Measurements from ENCODE around the gene OR8A1. TPM values are rescaled to one million over a fixed set of nuclear protein-coding genes. Genes with fewer than 3 reads are reported as not detected.
"Not testable (repeated sequence)": the region's sequence is repeated elsewhere in the genome, so short reads cannot be mapped to it uniquely, and the experiment has no call there.

OR8A1 gene
- total RNA-seq, 4 donors from 2014 or later: not detected

- TF ChIP-seq, protein P1, sequence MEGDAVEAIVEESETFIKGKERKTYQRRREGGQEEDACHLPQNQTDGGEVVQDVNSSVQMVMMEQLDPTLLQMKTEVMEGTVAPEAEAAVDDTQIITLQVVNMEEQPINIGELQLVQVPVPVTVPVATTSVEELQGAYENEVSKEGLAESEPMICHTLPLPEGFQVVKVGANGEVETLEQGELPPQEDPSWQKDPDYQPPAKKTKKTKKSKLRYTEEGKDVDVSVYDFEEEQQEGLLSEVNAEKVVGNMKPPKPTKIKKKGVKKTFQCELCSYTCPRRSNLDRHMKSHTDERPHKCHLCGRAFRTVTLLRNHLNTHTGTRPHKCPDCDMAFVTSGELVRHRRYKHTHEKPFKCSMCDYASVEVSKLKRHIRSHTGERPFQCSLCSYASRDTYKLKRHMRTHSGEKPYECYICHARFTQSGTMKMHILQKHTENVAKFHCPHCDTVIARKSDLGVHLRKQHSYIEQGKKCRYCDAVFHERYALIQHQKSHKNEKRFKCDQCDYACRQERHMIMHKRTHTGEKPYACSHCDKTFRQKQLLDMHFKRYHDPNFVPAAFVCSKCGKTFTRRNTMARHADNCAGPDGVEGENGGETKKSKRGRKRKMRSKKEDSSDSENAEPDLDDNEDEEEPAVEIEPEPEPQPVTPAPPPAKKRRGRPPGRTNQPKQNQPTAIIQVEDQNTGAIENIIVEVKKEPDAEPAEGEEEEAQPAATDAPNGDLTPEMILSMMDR (IDR thresholded peaks at IDR 0.05): peak in 1 of 3 donors; percentile 25
- DNase-seq (ENCODE audit: low spot score): no peak
- no peak for ATAC-seq (ENCODE audit: low FRiP score)
Measured at GRCh38 chr11:124586238-124586860, 16.6 kb downstream of the OR8A1 start.

GRCh38 chr11:124591430-124591829 lies 21.6 kb downstream of the OR8A1 start:
- ATAC-seq (ENCODE audit: low FRiP score) (no peak), DNase-seq (ENCODE audit: low spot score) (no peak)
- TF ChIP-seq, protein P1 (IDR thresholded peaks at IDR 0.05): no peak

GRCh38 chr11:124592627-124593026 lies 22.8 kb downstream of the OR8A1 start:
- no peak for ATAC-seq (ENCODE audit: low FRiP score)
- TF ChIP-seq, protein P1 (IDR thresholded peaks at IDR 0.05): no peak
- DNase-seq (ENCODE audit: low spot score): no peak

- TF ChIP-seq, protein P1 (IDR thresholded peaks at IDR 0.05): no peak
- no peak for DNase-seq (ENCODE audit: low spot score)
- ATAC-seq (ENCODE audit: low FRiP score): no peak
Measured at GRCh38 chr11:124595302-124595701, 25.5 kb downstream of the OR8A1 start.

- TF ChIP-seq, protein P1 (IDR thresholded peaks at IDR 0.05): no peak
- no peak for ATAC-seq (ENCODE audit: low FRiP score)
Measured at GRCh38 chr11:124597626-124598025, 27.8 kb downstream of the OR8A1 start.

GRCh38 chr11:124600621-124601320 lies 31.0 kb downstream of the OR8A1 start:
- TF ChIP-seq, protein P1 (IDR thresholded peaks at IDR 0.05): no peak
- DNase-seq (ENCODE audit: low spot score): no peak
- no peak for ATAC-seq (ENCODE audit: low FRiP score)

More at GRCh38 chr11:124597626-124598025, 27.8 kb downstream of the OR8A1 start:
- no peak for DNase-seq (ENCODE audit: low spot score)

DNA sequence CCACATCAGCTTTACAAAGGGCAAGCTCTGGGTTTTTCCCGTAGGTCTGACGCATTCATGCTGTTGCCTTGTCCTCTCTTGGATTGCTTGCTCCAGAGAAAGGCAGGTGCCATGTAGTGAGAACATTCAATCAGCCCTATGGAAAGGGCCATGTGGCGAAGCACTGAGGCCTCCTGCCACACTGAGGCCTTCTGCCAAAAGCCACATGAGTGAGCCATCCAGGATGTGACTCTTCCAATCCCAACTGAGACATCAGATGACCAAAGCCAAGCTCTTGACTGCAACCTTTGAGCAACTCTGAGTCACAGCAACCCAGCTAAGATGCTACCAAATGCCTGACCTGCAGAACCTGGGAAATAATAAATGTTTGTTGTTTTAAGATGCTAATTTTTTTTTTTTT lies 32.4 kb downstream of the OR8A1 start:
- ATAC-seq (ENCODE audit: low FRiP score) (no peak), DNase-seq (ENCODE audit: low spot score) (no peak)
- TF ChIP-seq, protein P1 (IDR thresholded peaks at IDR 0.05): no peak

DNA sequence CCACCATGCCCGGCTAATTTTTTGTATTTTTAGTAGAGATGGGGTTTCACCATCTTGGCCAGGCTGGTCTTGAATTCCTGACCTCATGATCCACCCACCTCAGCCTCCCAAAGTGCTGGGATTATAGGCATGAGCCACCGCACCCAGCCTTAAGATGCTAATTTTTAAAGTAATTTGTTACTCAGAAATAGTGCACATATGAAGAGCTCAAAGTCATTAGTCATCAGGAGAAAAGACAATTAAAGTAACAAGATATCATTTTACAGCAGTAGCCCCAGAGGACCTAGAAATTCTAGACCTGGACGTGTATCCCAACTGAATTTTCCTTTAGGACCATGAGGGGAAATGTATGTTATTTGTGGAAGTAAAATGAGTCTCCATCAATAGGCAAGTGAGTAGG lies 32.9 kb downstream of the OR8A1 start:
- ATAC-seq (ENCODE audit: low FRiP score); DNase-seq (ENCODE audit: low spot score): not testable (repeated sequence)

Measured in omental fat pad (tissue), 4 donors.